Suprapubic skin (tissue), 4 donors: ENCODE data around the gene RNASE8. TPM values are rescaled to one million over a fixed set of nuclear protein-coding genes. Genes with fewer than 3 reads are reported as not detected.
A peak's percentile ranks its signal among the peaks of the same experiment; 100 is the strongest.
"Not testable (repeated sequence)": the region's sequence is repeated elsewhere in the genome, so short reads cannot be mapped to it uniquely, and the experiment has no call there.

Experiments
- DNase-seq, 2 donors: peaks; one replicate each; pipeline ENCODE4 v3.0.0-alpha.2; 2019; ENCODE audit warnings: low spot score in 2 of 2
- H3K27ac ChIP-seq: fragments of 200-600 bp; sonication (generic); one replicate; pipeline ENCODE4 v1.5.1; 2019
- H3K27me3 ChIP-seq: fragments of 200-600 bp; sonication (generic); one replicate; pipeline ENCODE4 v1.5.1; 2019
- H3K36me3 ChIP-seq: fragments of 200-600 bp; sonication (generic); one replicate; pipeline ENCODE4 v1.5.1; 2019
- H3K4me1 ChIP-seq: fragments of 200-600 bp; sonication (generic); one replicate; pipeline ENCODE4 v1.5.1; 2019
- H3K4me3 ChIP-seq: fragments of 200-600 bp; sonication (generic); one replicate; pipeline ENCODE4 v1.5.1; 2019; ENCODE audit warnings: mild to moderate bottlenecking
- H3K9me3 ChIP-seq: fragments of 200-600 bp; sonication (generic); one replicate; pipeline ENCODE4 v1.5.1; 2019
- EP300 ChIP-seq: sonication (generic); formaldehyde crosslinking; IDR thresholded peaks from one replicate; pipeline ENCODE4 v1.6.1; 2017; ENCODE audit warnings: antibody characterized with exemption
- POLR2A ChIP-seq, 2 donors: fragments of 450-650 bp; IDR thresholded peaks; one replicate each; pipeline ENCODE4 v1.6.1; 2017; ENCODE audit warnings: antibody characterized with exemption in 2 of 2, mild to moderate bottlenecking in 2 of 2, moderate library complexity in 2 of 2
- POLR2AphosphoS5 ChIP-seq, 3 donors: sonication (generic); formaldehyde crosslinking; IDR thresholded peaks; one replicate each; pipeline ENCODE4 v1.6.1; 2017; ENCODE audit warnings: antibody characterized with exemption in 3 of 3
- WGBS: methylation state at CpG from one replicate; pipeline ENCODE4 v1.1.5; 2018; 5-methylcytosine and 5-hydroxymethylcytosine counted together
- total RNA-seq, 4 donors: library from RNA; depleted of rRNA; stranded (reverse); fragments of >200 nt; gene quantifications; one replicate each; pipeline ENCODE4 v1.1.0, GENCODE V29; 2016
- TF ChIP-seq, protein P1 (sequence below), 2 donors: fragments of 200-600 bp in 1 of 2; fragments of 450-650 bp in 1 of 2; sonication (generic) in 1 of 2; IDR thresholded peaks; one replicate each; pipeline ENCODE4 v1.5.1; 2016 to 2019; ENCODE audit warnings: antibody characterized with exemption in 2 of 2, mild to moderate bottlenecking in 1 of 2, moderate library complexity in 1 of 2

The RNASE8 gene
- total RNA-seq, 4 donors from 2014 or later, result not detected

DNA sequence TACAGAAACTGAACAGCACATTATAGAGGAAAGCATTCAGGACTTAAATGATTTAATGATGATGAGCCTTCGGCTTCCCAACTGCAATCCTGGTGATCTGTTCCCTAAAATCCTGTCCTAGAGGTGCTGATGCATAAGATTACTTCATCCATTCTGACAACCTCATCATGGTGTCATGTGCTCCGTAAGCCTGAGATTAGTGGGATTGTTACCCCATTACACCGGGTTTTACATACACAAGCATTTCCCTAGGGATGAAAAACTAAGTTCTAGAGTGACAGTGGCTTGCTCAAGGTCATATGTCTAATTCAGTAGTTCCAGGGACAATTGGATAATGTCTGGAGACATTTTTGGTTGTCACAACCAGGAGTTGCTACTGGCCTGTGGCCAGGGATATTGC, 20.5 kb upstream of the RNASE8 start:
- no peak for DNase-seq
- no peak overlapping the region for H3K27ac ChIP-seq
- WGBS, result 81% methylated on average over 3 of the region's 3 CpGs
- no peaks in the 10 kb centered on the region for H3K36me3 ChIP-seq
- H3K27me3 ChIP-seq, result no peaks in the 10 kb centered on the region
- H3K4me3 ChIP-seq, result no peak overlapping the region
- TF ChIP-seq POLR2A (IDR thresholded peaks at IDR 0.05) (no peak), EP300 (no peak), POLR2AphosphoS5 (IDR thresholded peaks at IDR 0.05) (no peak)
- TF ChIP-seq, protein P1, sequence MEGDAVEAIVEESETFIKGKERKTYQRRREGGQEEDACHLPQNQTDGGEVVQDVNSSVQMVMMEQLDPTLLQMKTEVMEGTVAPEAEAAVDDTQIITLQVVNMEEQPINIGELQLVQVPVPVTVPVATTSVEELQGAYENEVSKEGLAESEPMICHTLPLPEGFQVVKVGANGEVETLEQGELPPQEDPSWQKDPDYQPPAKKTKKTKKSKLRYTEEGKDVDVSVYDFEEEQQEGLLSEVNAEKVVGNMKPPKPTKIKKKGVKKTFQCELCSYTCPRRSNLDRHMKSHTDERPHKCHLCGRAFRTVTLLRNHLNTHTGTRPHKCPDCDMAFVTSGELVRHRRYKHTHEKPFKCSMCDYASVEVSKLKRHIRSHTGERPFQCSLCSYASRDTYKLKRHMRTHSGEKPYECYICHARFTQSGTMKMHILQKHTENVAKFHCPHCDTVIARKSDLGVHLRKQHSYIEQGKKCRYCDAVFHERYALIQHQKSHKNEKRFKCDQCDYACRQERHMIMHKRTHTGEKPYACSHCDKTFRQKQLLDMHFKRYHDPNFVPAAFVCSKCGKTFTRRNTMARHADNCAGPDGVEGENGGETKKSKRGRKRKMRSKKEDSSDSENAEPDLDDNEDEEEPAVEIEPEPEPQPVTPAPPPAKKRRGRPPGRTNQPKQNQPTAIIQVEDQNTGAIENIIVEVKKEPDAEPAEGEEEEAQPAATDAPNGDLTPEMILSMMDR (IDR thresholded peaks at IDR 0.05), result no peak
- no peaks in the 10 kb centered on the region for H3K9me3 ChIP-seq
- H3K4me1 ChIP-seq, result peaks cover 42% of the 10 kb centered on the region

DNA sequence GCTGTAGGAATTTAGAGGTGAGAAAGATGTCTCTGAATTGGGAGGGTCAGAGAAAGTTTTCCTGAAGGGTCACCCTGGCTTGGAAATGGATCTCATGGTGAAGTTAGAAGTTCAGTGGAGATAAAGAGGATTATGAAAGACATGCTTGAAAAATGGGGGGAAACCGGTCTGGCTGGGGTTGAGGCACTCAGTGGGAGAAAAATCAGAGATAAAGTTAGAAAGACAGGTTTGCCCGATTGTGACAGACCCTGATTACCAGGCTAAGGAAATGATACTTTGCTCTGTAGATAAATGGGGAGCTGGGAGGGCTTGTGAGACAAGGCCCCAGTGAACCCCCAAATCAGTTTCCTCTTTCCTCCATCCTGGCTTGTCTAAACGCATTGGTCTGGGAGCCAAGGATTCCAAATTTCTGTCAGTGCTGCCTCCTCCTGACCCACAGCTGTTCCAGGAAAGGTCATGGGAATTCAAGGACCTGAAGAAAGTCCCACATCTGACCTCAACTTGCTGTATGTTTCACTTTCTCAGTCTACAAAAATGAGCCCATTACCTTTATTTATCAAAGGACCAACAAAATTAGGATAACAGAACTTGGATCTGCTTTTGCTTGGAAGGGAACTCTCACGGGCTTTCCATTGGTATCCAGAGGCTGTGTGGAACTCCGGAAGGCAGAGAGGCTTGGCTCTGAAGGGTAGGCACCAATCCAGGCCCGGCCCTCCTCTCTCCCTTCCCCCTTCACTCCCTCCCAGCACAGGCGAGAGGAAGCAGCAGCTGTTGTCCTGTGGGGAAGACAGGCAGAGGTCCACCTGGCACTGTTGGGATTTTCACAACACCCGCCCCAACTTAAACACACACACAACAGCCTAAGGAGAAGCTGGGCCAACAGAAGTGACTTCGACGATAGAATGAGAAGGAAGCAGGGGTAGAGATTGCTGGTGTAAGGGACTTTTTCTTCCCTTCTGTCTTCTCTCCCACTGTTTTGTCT, 18.9 kb upstream of the RNASE8 start:
- 13% methylated on average over 10 of the region's 10 CpGs for WGBS
- Histone ChIP-seq H3K9me3 (no peaks in the 10 kb centered on the region), H3K4me3 (no peak overlapping the region), H3K27ac (peak overlapping the region; percentile 73), H3K27me3 (no peaks in the 10 kb centered on the region), H3K36me3 (no peaks in the 10 kb centered on the region), H3K4me1 (peaks cover 57% of the 10 kb centered on the region)
- peak; percentile 89 to 90 for DNase-seq
- TF ChIP-seq EP300 (no peak), POLR2AphosphoS5 (IDR thresholded peaks at IDR 0.05) (peak in 1 of 3 donors; percentile 12), POLR2A (IDR thresholded peaks at IDR 0.05) (no peak)
- TF ChIP-seq, protein P1 (IDR thresholded peaks at IDR 0.05), result no peak

DNA sequence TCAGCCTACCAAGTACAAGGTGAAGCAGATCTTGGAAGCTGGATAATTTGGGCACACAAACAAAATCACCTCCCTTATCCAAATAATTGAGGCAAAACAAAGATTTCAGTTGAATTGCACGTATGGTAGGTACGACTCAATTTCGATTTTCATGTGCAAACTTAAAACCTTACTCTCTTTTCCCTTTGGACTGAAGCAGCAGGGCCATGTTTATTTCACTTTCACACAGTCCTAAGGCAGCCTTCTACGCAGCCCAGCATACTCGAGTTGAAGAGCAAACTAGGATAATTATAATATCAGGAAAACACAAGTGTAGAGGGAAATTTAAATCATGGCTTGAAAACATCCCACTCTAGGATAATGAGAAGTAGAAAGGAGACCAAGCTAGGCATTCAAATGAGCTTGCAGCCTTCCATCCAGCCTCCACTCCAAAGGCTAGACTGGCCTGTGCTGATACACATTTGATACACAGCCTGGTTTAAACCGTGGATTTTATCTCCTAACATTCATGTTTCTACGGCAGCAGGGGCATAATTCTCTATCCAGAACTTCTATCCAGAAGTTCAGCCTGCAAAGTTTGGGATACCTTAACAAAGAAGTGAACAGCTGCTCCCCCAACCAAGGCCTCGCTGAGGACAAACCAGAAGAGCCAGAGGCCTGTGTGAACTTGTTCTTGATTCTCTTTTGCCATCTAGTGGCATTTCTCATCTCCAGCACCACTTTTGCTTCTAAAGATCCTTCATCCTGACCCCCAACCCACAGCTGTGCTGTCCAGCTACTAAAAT, 17.8 kb upstream of the RNASE8 start:
- H3K27ac ChIP-seq, result peak overlapping the region; percentile 73
- H3K4me1 ChIP-seq, result peaks cover 60% of the 10 kb centered on the region
- no peak for TF ChIP-seq POLR2A (IDR thresholded peaks at IDR 0.05)
- TF ChIP-seq, protein P1 (IDR thresholded peaks at IDR 0.05), result peak; percentile 46 to 52
- WGBS, result 43% methylated on average over 8 of the region's 8 CpGs
- no peak overlapping the region for H3K4me3 ChIP-seq
- H3K9me3 ChIP-seq, result no peaks in the 10 kb centered on the region
- no peaks in the 10 kb centered on the region for H3K27me3 ChIP-seq
- DNase-seq, result no peak
- H3K36me3 ChIP-seq, result no peaks in the 10 kb centered on the region

DNA sequence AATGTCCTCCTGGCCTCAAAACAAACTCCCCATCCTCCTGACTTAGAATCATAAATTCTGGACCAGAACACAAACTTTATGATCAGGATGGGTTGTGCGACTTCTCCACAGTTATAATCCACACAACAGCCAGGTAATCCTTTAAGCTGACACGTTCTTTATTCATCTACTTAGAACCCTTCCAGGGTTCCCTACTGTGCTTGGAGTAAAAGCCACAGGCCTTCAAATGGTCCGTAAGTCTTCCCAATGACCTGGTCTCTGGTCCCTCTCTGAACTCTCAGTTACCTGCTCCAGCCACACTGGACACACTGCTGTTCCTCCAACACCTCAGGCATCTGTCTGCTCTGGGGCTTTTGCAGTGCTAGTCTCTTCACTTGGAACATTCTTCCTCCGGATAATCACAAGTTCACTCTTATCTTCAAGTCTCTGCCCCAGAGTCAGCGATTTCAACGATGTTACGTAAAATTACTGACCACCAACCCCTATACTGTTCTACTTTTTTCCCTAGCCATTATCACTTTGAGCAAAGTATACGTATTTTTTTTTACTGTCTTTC, 17.2 kb upstream of the RNASE8 start:
- Histone ChIP-seq H3K27me3 (no peaks in the 10 kb centered on the region), H3K9me3 (no peaks in the 10 kb centered on the region), H3K4me3 (no peak overlapping the region), H3K36me3 (no peaks in the 10 kb centered on the region), H3K4me1 (peaks cover 60% of the 10 kb centered on the region), H3K27ac (peak overlapping the region; percentile 73)
- WGBS, result 69% methylated on average over 8 of the region's 8 CpGs
- DNase-seq, result no peak
- TF ChIP-seq, protein P1 (IDR thresholded peaks at IDR 0.05), result no peak
- TF ChIP-seq EP300 (no peak), POLR2AphosphoS5 (IDR thresholded peaks at IDR 0.05) (no peak), POLR2A (IDR thresholded peaks at IDR 0.05) (no peak)

DNA sequence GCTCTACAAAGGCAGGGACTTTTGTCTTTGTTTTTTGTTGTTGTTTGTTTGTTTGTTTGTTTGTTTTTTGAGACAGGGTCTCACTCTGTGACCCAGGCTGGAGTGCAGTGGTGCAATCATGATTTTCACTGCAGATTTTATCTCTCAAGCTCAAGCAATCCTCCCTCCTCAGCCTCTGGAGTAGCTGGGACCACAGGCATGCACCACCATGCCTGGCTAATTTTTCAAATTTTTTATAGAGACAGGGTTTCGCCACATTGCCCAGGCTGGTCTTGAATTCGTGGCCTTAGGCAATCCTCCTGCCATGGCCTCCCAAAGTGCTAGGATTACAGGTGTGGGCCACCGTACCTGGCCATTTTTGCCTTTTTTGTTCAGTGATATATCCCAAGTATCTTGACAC, 16.7 kb upstream of the RNASE8 start:
- not testable (repeated sequence) for DNase-seq, H3K9me3 ChIP-seq, H3K36me3 ChIP-seq, H3K4me3 ChIP-seq, H3K27me3 ChIP-seq
- Histone ChIP-seq H3K4me1 (peaks cover 60% of the 10 kb centered on the region), H3K27ac (peak overlapping the region; percentile 64)
- WGBS, result 87% methylated on average over 3 of the region's 3 CpGs
